Right renal pelvis (tissue), 4 donors: ENCODE data around the gene MRM2. TPM values are rescaled to one million over a fixed set of nuclear protein-coding genes. Genes with fewer than 3 reads are reported as not detected.

Experiments
- DNase-seq, 4 donors: peaks; one replicate each; pipeline ENCODE4 v3.0.0-alpha.2; 2013; ENCODE audit warnings: low read depth in 4 of 4, low spot score in 3 of 4, missing footprints in 1 of 4
- polyA plus RNA-seq, 4 donors: library from polyadenylated mRNA; unstranded; fragments of 120-200 nt; gene quantifications; one replicate each; pipeline ENCODE4 v1.2.1, GENCODE V29; 2013; ENCODE audit not compliant: insufficient read length in 4 of 4

The MRM2 gene
- polyA plus RNA-seq, 4 donors = 36.4 to 39.9 (median 38.8) TPM

DNA sequence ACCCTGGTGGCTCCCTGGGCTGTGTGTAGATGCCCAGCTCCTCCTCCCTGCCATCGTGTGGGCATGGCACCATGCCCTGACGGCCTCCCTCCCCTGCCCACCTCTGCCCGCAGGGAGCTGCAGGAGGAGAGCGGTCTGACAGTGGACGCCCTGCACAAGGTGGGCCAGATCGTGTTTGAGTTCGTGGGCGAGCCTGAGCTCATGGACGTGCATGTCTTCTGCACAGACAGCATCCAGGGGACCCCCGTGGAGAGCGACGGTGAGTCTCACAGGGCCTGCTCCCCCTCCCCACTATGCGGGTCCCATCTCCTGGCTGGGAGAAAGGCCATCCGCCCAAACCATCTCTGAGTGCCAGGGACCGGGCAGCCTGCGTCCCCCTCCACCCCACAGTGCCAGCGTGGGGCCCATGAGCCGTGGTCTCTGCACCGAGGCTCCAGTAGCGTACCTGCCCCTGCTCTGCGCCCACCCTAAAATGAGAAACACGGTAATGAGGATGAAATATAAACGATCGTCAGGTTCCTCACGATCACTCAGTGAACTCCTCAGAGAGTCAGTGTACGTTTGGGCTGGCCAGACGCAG, 7.8 kb upstream of the MRM2 start:
- DNase-seq = no peak

GRCh38 chr7:2248984-2249694, 7.1 kb upstream of the MRM2 start:
- no peak for DNase-seq

DNA sequence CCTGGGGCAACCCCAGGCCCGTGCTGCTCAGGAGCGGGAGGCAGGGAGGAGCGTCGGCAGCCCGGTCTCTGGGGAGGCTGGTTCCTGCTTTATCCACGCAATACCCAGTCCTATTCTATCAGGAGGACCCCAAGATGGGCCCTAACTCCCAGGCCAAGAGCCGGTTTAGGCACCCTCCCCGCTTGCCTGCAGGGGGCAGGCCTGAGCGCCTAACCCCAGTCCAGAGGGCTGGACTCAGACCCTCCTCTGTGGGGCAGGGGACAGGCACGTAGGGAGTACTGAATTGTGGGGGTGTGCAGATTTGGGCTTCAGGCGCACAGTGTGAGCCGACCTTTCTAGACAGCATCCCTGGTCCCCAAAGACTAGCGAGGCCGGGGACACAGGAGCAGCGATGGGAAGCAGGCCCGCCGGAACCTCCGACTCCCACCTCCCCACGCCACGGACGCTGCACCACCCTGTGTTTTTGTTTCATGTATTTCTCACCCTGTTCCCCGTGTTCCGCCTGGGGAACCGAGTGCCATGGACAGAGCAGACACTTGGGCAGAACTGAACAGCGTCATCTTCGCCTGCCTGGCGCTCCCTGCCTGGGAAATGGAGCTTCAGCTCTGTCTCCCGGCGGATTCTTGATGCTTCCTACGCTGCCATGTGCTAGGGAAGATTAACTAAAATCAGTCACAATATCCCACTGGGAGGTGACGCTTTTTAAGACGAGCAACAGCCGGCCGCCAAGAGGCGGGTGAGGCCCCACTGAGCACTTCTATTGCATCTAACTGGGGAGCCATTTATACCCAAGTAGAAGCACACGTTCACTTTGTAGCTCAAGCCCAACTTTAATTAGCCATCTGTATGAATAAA, 5.4 kb upstream of the MRM2 start:
- no peak for DNase-seq

DNA sequence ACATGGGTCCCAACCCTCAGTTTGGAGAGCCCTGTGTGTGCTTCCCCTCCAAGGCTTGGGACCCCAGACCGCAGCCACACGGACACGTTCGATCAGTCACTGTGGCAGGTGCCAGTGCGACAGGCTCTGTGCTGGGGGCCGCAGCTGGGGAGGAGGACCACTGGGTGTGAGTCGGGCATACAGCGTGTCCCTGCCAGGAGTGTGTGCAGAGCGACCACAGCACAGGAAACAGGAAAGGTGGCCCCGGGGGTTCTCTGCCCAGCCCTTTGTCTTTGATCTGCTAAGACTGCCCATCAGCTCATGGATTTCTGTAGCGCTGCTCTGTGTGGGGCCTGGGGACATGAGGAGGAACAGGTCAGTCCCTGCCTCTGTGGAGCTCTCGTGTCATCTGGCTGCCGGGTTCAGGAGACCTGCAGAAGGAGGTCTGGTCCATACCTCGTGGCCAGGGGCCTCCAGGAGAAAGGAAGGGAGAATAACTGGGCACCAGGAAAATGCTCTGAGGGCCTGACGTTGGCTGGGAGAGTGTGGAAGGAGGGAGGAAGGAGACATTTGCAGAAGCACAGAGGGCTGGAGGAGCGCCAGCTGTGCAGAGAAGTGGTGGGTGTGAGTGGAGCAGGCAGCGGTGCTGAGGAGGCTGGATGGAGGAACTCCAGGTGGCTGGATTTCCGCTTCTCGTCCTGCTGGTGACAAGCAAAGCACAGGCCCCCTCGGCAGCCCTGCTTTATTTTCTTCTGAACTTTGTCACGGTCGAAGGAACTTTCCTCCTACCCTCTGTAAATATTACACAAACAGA, 4.1 kb upstream of the MRM2 start:
- no peak for DNase-seq

DNA sequence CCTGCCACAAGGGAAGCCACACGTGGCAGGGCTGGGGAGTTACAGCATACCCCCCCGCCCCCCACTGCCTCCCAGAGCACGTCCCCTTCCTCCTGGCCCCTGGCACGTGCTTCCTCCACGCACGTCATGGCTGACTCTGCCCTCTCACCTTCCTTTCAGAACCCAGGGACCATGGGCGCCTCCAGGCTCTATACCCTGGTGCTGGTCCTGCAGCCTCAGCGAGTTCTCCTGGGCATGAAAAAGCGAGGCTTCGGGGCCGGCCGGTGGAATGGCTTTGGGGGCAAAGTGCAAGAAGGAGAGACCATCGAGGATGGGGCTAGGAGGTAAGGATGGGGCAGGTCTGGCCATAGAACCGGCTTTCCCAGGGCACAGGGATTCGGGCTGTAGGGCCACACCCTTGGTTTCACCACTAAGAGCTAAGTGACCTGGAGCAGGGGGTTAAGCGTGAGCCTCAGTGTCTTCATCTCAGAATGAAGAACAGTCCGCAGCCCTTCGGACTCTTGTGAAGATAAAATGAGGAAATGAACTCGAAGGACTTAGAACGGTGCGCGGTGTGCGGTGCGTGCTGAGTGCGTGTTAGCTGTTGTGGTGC, 2.5 kb upstream of the MRM2 start:
- no peak for DNase-seq

DNA sequence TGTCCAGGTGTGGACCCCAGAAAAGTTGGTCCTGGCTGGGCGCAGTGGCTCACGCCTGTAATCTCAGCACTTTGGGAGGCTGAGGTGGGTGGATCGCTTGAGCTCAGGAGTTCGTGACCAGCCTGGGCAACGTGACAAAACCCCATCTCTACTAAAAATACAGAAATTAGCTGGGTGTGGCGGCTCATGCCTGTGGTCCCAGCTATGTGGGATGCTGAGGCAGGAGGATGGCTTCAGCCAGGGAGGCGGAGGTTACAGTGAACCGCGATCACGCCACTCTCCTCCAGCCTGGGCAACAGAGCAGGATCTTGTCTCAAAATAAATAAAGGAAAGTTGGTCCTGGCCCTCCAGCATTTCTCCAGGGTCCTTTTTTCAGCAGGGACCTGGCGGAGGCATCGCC, 1.5 kb upstream of the MRM2 start:
- no peak for DNase-seq

DNA sequence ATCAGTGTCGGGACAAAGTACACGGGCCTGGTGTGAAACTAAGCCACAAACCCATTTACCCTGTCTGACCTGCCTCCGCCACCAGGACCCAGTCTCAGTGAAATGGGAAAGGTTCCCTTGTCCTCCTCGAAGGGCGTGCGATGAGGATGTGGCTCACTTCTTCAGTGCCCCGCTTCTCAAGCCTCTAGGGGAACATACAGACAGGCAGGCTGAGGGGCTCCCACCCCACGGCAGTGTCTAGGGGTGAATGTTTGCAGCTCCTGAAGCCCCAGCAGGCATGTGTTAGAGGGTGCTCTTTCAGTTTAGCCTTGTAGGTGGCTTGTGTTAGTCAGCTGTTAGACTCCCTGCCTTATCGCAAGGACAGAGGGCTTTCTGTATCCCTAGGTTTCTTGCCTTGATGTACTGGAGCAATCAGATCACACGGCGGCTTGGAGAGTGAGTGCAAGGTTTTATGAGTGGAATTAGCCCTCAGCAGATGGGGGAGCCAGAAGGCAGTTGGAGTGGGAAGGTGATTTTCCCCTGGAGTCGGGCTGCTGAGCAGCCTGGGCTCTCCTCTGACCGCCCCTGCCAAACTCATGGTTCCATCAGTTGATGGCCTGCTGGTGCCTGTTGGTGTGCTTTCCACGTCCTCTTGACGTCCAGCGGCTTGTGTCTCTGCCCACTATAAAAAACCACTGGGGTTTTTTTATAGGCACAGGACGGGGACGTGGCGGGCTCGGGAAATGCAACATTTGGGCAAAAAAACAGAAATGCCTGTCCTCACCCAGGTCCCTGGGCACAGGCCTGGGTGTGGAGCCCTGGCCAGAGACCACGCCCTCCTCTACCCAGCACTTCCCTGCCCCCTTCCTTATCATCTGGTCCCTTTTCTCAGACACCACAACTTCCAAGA, 780 bp upstream of the MRM2 start:
- no peak for DNase-seq

GRCh38 chr7:2239242-2239641, 2.8 kb downstream of the MRM2 start:
- no peak for DNase-seq

DNA sequence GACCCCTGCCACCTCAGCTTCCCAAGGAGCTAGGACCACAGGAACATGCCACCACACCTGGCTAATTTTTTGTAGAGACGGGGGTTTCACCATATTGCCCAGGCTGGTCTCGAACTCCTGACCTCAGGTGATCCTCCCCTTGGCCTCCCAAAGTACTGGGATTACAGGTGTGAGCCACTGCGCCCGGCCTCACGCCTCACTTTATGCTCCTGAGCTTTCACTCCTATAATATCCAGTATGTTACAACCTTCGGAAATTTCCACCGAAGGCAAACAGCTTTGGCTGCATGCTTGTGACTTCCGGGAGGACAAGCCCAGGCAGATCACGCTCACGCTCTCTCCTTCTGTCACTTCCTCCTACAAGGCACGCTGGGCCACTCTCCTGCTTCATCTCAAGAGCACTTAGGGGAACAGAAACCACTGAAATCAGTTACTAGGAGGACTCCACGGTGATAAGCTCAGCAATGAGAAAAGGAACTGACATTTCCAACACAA, 4.8 kb downstream of the MRM2 start:
- DNase-seq = no peak

GRCh38 chr7:2233926-2234325, 8.1 kb downstream of the MRM2 start:
- DNase-seq = no peak

- peak; percentile 81 to 86 (median 82) for DNase-seq
Measured at GRCh38 chr7:2232766-2233520, 9.1 kb downstream of the MRM2 start, which contains the start of gene MAD1L1. Gene MAD1L1 (minus strand): TSS chr7:2232945. CDS start chr7:2230133, 2,812 bp downstream.

DNA sequence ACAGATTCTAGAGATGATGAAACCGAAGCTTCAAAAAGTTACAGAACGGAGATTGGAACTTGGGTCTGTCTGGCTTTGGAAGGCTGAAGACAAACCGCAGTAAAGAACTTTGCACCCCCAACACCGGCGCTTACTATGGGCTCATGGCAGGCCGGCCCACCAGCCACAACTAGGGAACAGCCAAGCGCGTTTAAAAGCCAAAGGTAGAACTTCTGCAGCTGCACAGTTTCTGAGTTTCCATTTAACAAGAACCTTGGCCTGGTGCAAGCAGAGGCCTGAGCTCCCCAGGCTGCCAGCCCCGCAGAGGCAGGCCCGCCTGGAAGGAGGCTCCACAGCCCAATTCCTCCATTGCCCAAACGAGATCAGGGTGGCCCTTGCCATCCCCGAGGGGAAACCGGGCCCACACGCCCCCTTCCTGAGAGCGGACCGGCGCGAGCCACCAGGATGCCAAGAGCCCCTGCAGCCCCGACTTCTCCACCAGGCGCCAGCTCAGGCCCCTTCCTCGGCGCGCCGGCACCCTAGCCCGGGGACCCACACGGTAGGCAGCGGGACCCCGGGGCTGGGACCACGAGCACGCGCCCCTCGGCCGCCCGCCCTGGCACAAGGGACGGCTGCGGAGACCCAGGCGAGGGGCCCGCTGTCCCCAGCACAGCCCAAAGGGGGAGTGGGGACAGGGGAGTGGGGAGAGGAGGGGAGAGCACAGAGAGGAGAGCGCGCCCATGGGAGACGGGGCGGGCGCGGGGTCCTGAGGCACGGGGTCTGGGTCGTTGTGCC, 9.8 kb downstream of the MRM2 start:
- no peak for DNase-seq

DNA sequence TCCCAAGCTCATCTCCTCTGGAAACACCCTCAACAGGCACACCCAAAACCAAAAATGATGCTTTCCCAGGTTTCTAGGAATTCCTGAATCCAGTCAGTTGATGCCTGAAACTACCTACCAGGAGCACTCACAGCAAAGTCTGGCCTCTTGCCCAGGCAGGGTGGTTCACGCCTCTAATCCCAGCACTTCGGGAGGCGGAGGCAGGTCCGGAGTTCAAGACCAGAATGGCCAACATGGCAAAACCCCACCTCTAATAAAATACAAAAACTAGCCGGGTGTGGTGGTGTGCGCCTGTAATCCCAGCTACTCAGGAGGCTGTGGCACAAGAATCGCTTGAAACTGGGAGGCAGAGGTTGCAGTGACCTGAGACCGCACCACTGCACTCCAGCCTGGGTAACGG, 11.1 kb downstream of the MRM2 start:
- no peak for DNase-seq

DNA sequence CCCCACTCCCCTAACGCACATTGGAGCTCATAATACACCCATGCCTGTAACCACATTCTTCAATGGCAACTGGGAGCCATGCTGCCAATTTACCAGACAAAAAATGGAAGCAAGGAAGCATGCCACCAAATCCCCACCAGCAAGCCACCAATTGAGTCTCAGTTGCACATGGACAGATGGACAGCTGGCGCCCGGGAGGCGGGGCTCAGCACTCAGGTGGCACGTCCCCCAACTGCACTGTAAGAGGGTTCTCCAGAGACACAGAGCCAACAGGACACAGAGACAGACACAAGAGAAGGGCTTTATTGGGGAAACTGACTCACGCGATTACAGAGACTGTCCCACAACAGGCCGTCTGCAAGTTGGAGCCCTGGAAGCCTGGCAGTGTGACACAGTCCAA, 11.8 kb downstream of the MRM2 start:
- no peak for DNase-seq

DNA sequence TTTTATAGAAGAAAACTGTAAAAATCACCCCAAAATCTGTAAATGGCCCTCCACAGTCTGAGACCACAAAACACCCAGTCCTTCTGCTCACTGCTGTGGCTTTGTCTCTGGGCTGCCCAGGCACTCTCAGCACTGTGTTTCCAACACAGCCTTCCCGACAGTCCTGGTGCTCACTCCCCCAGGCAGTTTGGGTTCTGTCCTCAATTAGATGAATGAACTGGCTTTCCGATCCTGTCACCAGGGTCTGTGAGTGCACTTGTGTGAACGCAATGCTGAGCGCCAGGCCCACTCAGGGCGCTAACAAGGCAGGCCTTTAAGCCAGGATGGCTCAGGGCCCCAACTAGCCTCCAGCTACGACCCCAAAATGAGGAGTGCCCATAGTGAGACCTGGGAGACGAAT, 12.5 kb downstream of the MRM2 start:
- no peak for DNase-seq

GRCh38 chr7:2228921-2229320, 13.1 kb downstream of the MRM2 start:
- no peak for DNase-seq

GRCh38 chr7:2227699-2228098, 14.3 kb downstream of the MRM2 start:
- no peak for DNase-seq

GRCh38 chr7:2225830-2226229, 16.2 kb downstream of the MRM2 start:
- DNase-seq = no peak
